ENCODE measurements around the gene SOX18.

Gene SOX18

GRCh38 chr20:64079273-64080012, 30.0 kb upstream of the SOX18 start, which contains the start of gene RGS19:
Gene RGS19, minus strand, starts transcription at chr20:64079518. Its CDS starts 2,632 bp downstream, at chr20:64076886.
- peaks cover 5% of the 10 kb centered on the region for H3K4me1 ChIP-seq (ENCODE audit: control insufficient read depth, insufficient read depth, low read length)

DNA sequence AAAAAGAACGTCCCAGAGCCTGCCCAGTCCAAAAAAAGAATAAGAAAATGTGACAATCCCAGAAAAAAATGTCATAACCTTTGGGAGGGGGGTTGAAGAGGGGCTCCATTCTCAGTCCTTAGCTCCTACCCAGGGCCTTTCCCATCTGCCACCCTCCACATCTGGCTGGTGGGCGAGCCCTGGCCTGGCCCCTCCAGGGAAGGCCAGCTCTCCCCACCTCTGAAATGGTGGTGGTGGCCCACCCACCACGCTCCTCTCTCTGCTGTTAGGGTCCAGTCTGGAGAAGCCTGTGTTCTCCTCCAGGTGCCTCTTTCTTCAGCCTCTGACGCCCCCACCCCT, 29.5 kb upstream of the SOX18 start:
- H3K4me1 ChIP-seq (ENCODE audit: control insufficient read depth, insufficient read depth, low read length) = peaks cover 3% of the 10 kb centered on the region
- peaks cover 23% of the 10 kb centered on the region for H3K27me3 ChIP-seq (ENCODE audit: control insufficient read depth, insufficient read depth, low read length)
- H3K9me3 ChIP-seq (ENCODE audit: control insufficient read depth, insufficient read depth, low read length) = no peaks in the 10 kb centered on the region
- peaks cover 4% of the 10 kb centered on the region for H3K36me3 ChIP-seq (ENCODE audit: control insufficient read depth, insufficient read depth, low read length)
- H3K9ac ChIP-seq (ENCODE audit: low read depth, low read length) = peak overlapping the region; percentile 60
- peak overlapping the region; percentile 60 for H3K4me3 ChIP-seq (ENCODE audit: low read depth, low read length)

More at GRCh38 chr20:64079273-64080012, 30.0 kb upstream of the SOX18 start, which contains the start of gene RGS19:
- peaks cover 29% of the 10 kb centered on the region for H3K27me3 ChIP-seq (ENCODE audit: control insufficient read depth, insufficient read depth, low read length)
- H3K9me3 ChIP-seq (ENCODE audit: control insufficient read depth, insufficient read depth, low read length) = no peaks in the 10 kb centered on the region
- H3K36me3 ChIP-seq (ENCODE audit: control insufficient read depth, insufficient read depth, low read length) = no peaks in the 10 kb centered on the region
- peak within 1 kb of the TSS; percentile 60 for H3K9ac ChIP-seq (ENCODE audit: low read depth, low read length)
- peak within 1 kb of the TSS; percentile 73 for H3K4me3 ChIP-seq (ENCODE audit: low read depth, low read length)

GRCh38 chr20:64077876-64078551, 28.6 kb upstream of the SOX18 start:
- peaks cover 20% of the 10 kb centered on the region for H3K27me3 ChIP-seq (ENCODE audit: control insufficient read depth, insufficient read depth, low read length)
- H3K4me1 ChIP-seq (ENCODE audit: control insufficient read depth, insufficient read depth, low read length) = peaks cover 2% of the 10 kb centered on the region
- no peak overlapping the region for H3K9ac ChIP-seq (ENCODE audit: low read depth, low read length)
- H3K4me3 ChIP-seq (ENCODE audit: low read depth, low read length) = no peak overlapping the region
- peaks cover 9% of the 10 kb centered on the region for H3K36me3 ChIP-seq (ENCODE audit: control insufficient read depth, insufficient read depth, low read length)
- no peaks in the 10 kb centered on the region for H3K9me3 ChIP-seq (ENCODE audit: control insufficient read depth, insufficient read depth, low read length)

GRCh38 chr20:64077541-64077875, 28.1 kb upstream of the SOX18 start:
- no peak overlapping the region for H3K9ac ChIP-seq (ENCODE audit: low read depth, low read length)

GRCh38 chr20:64077094-64077493, 27.7 kb upstream of the SOX18 start:
- no peak overlapping the region for H3K4me3 ChIP-seq (ENCODE audit: low read depth, low read length)
- no peak overlapping the region for H3K9ac ChIP-seq (ENCODE audit: low read depth, low read length)
- H3K9me3 ChIP-seq (ENCODE audit: control insufficient read depth, insufficient read depth, low read length) = no peaks in the 10 kb centered on the region
- H3K27me3 ChIP-seq (ENCODE audit: control insufficient read depth, insufficient read depth, low read length) = peaks cover 16% of the 10 kb centered on the region
- H3K36me3 ChIP-seq (ENCODE audit: control insufficient read depth, insufficient read depth, low read length) = peaks cover 11% of the 10 kb centered on the region
- no peaks in the 10 kb centered on the region for H3K4me1 ChIP-seq (ENCODE audit: control insufficient read depth, insufficient read depth, low read length)

More at GRCh38 chr20:64077541-64077875, 28.1 kb upstream of the SOX18 start:
- Histone ChIP-seq H3K27me3 (ENCODE audit: control insufficient read depth, insufficient read depth, low read length) (peaks cover 17% of the 10 kb centered on the region), H3K36me3 (ENCODE audit: control insufficient read depth, insufficient read depth, low read length) (peaks cover 11% of the 10 kb centered on the region), H3K4me3 (ENCODE audit: low read depth, low read length) (no peak overlapping the region), H3K9me3 (ENCODE audit: control insufficient read depth, insufficient read depth, low read length) (no peaks in the 10 kb centered on the region), H3K4me1 (ENCODE audit: control insufficient read depth, insufficient read depth, low read length) (no peaks in the 10 kb centered on the region)

DNA sequence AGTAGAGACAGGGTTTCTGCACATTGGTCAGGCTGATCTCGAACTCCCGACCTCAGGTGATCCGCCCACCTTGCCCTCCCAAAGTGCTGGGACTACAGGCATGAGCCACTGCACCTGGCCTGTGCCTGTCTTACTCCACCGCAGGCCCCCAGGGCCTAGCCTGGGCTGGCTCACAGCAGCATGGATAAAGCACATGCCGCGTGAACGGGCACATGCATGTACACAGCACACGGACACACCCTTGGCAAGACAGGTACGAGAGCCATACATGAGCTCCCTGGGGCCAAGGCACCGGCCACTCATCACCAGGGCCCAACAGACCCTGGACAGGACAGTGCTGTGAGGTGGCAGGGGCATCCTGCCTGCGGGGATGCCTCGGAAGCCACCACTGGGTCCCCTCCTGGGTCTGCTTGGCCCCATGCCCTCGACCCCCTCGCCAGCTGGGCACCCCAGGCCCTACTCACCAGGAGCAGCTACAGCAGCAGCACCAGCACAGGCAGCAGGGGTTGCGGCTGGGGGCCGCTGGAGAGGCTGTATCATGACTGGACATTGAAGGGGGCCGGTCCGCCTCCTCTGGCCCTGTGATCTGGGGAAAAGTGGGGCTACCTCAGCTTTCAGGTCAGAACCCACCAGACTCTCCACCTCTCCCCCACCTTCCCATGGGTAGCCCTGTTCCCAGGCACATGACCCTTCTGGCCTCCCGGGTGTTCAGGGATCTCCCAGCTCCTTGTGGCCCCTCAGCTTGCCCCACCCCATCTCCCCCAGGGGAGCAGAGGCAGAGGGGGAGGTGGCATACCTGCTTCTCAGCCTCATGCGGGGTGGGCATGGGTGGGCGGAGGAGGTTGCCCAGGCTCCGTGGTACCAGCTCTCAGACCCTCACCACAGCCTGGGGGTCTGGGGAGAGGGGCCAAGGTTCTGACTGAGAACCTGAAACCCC, 26.9 kb upstream of the SOX18 start:
- no peak overlapping the region for H3K9ac ChIP-seq (ENCODE audit: low read depth, low read length)

GRCh38 chr20:64075556-64075955, 26.1 kb upstream of the SOX18 start:
- Histone ChIP-seq H3K9me3 (ENCODE audit: control insufficient read depth, insufficient read depth, low read length) (no peaks in the 10 kb centered on the region), H3K4me3 (ENCODE audit: low read depth, low read length) (no peak overlapping the region), H3K4me1 (ENCODE audit: control insufficient read depth, insufficient read depth, low read length) (no peaks in the 10 kb centered on the region), H3K36me3 (ENCODE audit: control insufficient read depth, insufficient read depth, low read length) (peaks cover 15% of the 10 kb centered on the region), H3K27me3 (ENCODE audit: control insufficient read depth, insufficient read depth, low read length) (peaks cover 5% of the 10 kb centered on the region), H3K9ac (ENCODE audit: low read depth, low read length) (no peak overlapping the region)

More for the DNA sequence above, 26.9 kb upstream of the SOX18 start:
- Histone ChIP-seq H3K9me3 (ENCODE audit: control insufficient read depth, insufficient read depth, low read length) (no peaks in the 10 kb centered on the region), H3K4me3 (ENCODE audit: low read depth, low read length) (no peak overlapping the region), H3K36me3 (ENCODE audit: control insufficient read depth, insufficient read depth, low read length) (peaks cover 15% of the 10 kb centered on the region), H3K27me3 (ENCODE audit: control insufficient read depth, insufficient read depth, low read length) (peaks cover 9% of the 10 kb centered on the region), H3K4me1 (ENCODE audit: control insufficient read depth, insufficient read depth, low read length) (no peaks in the 10 kb centered on the region)

DNA sequence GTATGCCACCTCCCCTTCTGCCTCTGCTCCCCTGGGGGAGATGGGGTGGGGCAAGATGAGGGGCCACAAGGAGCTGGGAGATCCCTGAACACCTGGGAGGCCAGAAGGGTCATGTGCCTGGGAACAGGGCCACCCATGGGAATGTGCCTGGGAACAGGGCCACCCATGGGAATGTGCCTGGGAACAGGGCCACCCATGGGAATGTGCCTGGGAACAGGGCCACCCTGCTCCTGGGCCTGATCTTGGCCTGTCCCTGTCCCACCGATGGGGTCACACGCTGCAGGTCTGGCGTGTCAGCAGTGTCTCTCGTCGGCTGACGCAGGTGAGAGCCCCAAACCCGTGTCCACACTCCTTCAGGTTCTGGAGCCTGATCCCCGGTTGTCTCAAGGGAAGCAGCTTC, 25.5 kb upstream of the SOX18 start:
- H3K36me3 ChIP-seq (ENCODE audit: control insufficient read depth, insufficient read depth, low read length) = peaks cover 16% of the 10 kb centered on the region
- no peak overlapping the region for H3K4me3 ChIP-seq (ENCODE audit: low read depth, low read length)
- H3K9ac ChIP-seq (ENCODE audit: low read depth, low read length) = no peak overlapping the region
- no peaks in the 10 kb centered on the region for H3K4me1 ChIP-seq (ENCODE audit: control insufficient read depth, insufficient read depth, low read length)
- H3K27me3 ChIP-seq (ENCODE audit: control insufficient read depth, insufficient read depth, low read length) = no peaks in the 10 kb centered on the region
- H3K9me3 ChIP-seq (ENCODE audit: control insufficient read depth, insufficient read depth, low read length) = no peaks in the 10 kb centered on the region

DNA sequence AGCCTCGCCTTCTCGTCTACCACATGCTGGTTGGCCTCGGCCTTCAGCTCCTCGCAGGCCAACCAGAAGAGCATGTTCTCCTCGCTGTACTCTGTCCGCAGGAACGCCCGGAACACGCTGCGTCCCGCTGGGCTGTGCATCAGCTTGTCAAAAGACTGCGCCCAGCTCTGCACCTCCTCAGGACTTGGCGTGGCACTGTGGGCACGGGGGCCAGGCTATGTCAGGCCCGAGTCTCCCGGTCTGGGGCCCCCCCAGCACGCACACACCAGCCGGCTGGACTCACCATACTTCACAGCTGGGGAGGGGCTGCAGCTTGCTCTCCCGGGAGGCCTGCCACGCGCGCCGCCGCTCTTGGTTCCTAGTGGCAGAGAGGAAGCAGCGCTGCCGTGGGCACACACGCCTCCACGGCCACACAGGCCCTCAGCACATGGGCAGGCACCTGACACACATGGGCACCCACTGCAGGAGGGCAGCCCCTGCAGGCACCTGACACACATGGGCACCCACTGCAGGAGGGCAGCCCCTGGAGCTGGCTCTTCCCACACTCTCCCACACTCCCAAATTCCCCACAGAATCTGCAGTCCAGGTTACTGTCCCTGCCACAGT, 24.8 kb upstream of the SOX18 start:
- Histone ChIP-seq H3K27me3 (ENCODE audit: control insufficient read depth, insufficient read depth, low read length) (no peaks in the 10 kb centered on the region), H3K36me3 (ENCODE audit: control insufficient read depth, insufficient read depth, low read length) (peaks cover 18% of the 10 kb centered on the region), H3K4me3 (ENCODE audit: low read depth, low read length) (no peak overlapping the region), H3K4me1 (ENCODE audit: control insufficient read depth, insufficient read depth, low read length) (no peaks in the 10 kb centered on the region), H3K9me3 (ENCODE audit: control insufficient read depth, insufficient read depth, low read length) (no peaks in the 10 kb centered on the region), H3K9ac (ENCODE audit: low read depth, low read length) (no peak overlapping the region)

- no peak overlapping the region for H3K9ac ChIP-seq (ENCODE audit: low read depth, low read length)
- H3K4me3 ChIP-seq (ENCODE audit: low read depth, low read length) = no peak overlapping the region
Observed at GRCh38 chr20:64073476-64074183, 24.2 kb upstream of the SOX18 start.

More at GRCh38 chr20:64073476-64074183, 24.2 kb upstream of the SOX18 start:
- Histone ChIP-seq H3K9me3 (ENCODE audit: control insufficient read depth, insufficient read depth, low read length) (no peaks in the 10 kb centered on the region), H3K36me3 (ENCODE audit: control insufficient read depth, insufficient read depth, low read length) (peaks cover 18% of the 10 kb centered on the region), H3K4me1 (ENCODE audit: control insufficient read depth, insufficient read depth, low read length) (no peaks in the 10 kb centered on the region), H3K27me3 (ENCODE audit: control insufficient read depth, insufficient read depth, low read length) (no peaks in the 10 kb centered on the region)

Measured in iPS-15b (cell line).